Measurements from ENCODE around the gene FBXW10.
"Not testable (repeated sequence)": the region's sequence is repeated elsewhere in the genome, so short reads cannot be mapped to it uniquely, and the experiment has no call there.

FBXW10 gene

GRCh38 chr17:18750242-18750641 lies 6.4 kb downstream of the FBXW10 start:
- not testable (repeated sequence) for DNase-seq

- DNase-seq, result not testable (repeated sequence)
Measured at GRCh38 chr17:18753829-18754409, 10.1 kb downstream of the FBXW10 start.

GRCh38 chr17:18755969-18756368 lies 12.1 kb downstream of the FBXW10 start:
- not testable (repeated sequence) for DNase-seq

GRCh38 chr17:18757368-18758044 lies 13.7 kb downstream of the FBXW10 start:
- not testable (repeated sequence) for DNase-seq

GRCh38 chr17:18758344-18758743 lies 14.5 kb downstream of the FBXW10 start:
- not testable (repeated sequence) for DNase-seq

- DNase-seq, result not testable (repeated sequence)
Measured at GRCh38 chr17:18760221-18760620, 16.4 kb downstream of the FBXW10 start.

- DNase-seq, result not testable (repeated sequence)
Measured at GRCh38 chr17:18770572-18770971, 26.7 kb downstream of the FBXW10 start.

- not testable (repeated sequence) for DNase-seq
Measured at GRCh38 chr17:18771066-18771465, 27.2 kb downstream of the FBXW10 start.

- no peak for DNase-seq
Measured at GRCh38 chr17:18772471-18772870, 28.6 kb downstream of the FBXW10 start.

- peak; percentile 95 to 98 for DNase-seq
Measured at GRCh38 chr17:18780991-18781718, 37.3 kb downstream of the FBXW10 start, which contains the start of gene TVP23B. TSS of gene TVP23B (plus strand) at chr17:18781183. CDS start at chr17:18781294, 111 bp downstream.

GRCh38 chr17:18781805-18782204 lies 38.0 kb downstream of the FBXW10 start:
- DNase-seq, result not testable (repeated sequence)

GRCh38 chr17:18785933-18786332 lies 42.1 kb downstream of the FBXW10 start:
- not testable (repeated sequence) for DNase-seq

- DNase-seq, result not testable (repeated sequence)
Measured at GRCh38 chr17:18786890-18787289, 43.0 kb downstream of the FBXW10 start.

GRCh38 chr17:18791402-18791801 lies 47.5 kb downstream of the FBXW10 start:
- DNase-seq, result not testable (repeated sequence)

GRCh38 chr17:18794841-18795240 lies 51.0 kb downstream of the FBXW10 start:
- DNase-seq, result not testable (repeated sequence)

GRCh38 chr17:18796887-18797286 lies 53.0 kb downstream of the FBXW10 start:
- not testable (repeated sequence) for DNase-seq

GRCh38 chr17:18803458-18804245 lies 59.8 kb downstream of the FBXW10 start:
- not testable (repeated sequence) for DNase-seq

GRCh38 chr17:18815924-18816323 lies 72.1 kb downstream of the FBXW10 start:
- DNase-seq, result not testable (repeated sequence)

- peak; percentile 45 to 74 for DNase-seq
Measured at GRCh38 chr17:18816489-18817371, 72.9 kb downstream of the FBXW10 start.

- DNase-seq, result not testable (repeated sequence)
Measured at GRCh38 chr17:18821430-18821829, 77.6 kb downstream of the FBXW10 start.

GRCh38 chr17:18827613-18828012 lies 83.8 kb downstream of the FBXW10 start:
- DNase-seq, result not testable (repeated sequence)

All from SW 1271 (cell line).